ENCODE results near the gene MPZL2.
"Not testable (repeated sequence)": the region's sequence is repeated elsewhere in the genome, so short reads cannot be mapped to it uniquely, and the experiment has no call there.

Gene MPZL2

GRCh38 chr11:118263695-118264568 lies at the start of gene MPZL2:
MPZL2 (minus strand) TSS chr11:118264297; CDS start chr11:118264153, 144 bp downstream.
- peaks cover 14% of the 10 kb centered on the region for H3K4me1 Mint-ChIP-seq
- H3K4me3 Mint-ChIP-seq: peak within 1 kb of the TSS; percentile 76
- H3K36me3 Mint-ChIP-seq: no peaks in the 10 kb centered on the region

GRCh38 chr11:118313242-118313641 lies 49.1 kb upstream of the MPZL2 start:
- ATAC-seq: no peak
- Mint-ChIP-seq H3K9me3 (no peaks in the 10 kb centered on the region), H3K27ac (no peak overlapping the region), H3K4me1 (peaks cover 37% of the 10 kb centered on the region), H3K4me3 (no peak overlapping the region), H3K36me3 (no peaks in the 10 kb centered on the region), H3K27me3 (no peaks in the 10 kb centered on the region)

More at GRCh38 chr11:118263695-118264568, at the start of gene MPZL2:
- ATAC-seq: peak; percentile 54
- Mint-ChIP-seq H3K9me3 (no peaks in the 10 kb centered on the region), H3K27ac (peak within 1 kb of the TSS; percentile 28), H3K27me3 (peaks cover 51% of the 10 kb centered on the region)

DNA sequence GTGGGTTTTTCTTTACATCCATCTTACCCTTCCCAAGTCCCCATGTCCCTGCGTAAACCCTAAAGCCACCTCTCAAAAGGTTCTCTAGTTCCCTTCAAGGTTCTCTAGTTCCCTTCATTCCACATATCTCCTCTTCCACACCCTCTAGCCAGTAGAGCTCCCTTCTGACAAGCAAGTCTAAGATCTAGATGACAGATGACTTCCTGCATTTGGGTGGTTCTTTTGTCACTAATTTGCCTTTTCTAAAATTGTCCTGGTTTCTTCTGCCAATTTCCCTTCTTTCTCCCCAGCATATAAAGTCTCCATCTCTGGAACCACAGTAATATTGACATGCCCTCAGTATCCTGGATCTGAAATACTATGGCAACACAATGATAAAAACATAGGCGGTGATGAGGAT lies 48.2 kb upstream of the MPZL2 start:
- no peaks in the 10 kb centered on the region for H3K9me3 Mint-ChIP-seq
- H3K27me3 Mint-ChIP-seq: no peaks in the 10 kb centered on the region
- peaks cover 35% of the 10 kb centered on the region for H3K4me1 Mint-ChIP-seq
- no peaks in the 10 kb centered on the region for H3K36me3 Mint-ChIP-seq
- no peak overlapping the region for H3K4me3 Mint-ChIP-seq
- H3K27ac Mint-ChIP-seq: peak overlapping the region; percentile 4
- ATAC-seq: no peak

DNA sequence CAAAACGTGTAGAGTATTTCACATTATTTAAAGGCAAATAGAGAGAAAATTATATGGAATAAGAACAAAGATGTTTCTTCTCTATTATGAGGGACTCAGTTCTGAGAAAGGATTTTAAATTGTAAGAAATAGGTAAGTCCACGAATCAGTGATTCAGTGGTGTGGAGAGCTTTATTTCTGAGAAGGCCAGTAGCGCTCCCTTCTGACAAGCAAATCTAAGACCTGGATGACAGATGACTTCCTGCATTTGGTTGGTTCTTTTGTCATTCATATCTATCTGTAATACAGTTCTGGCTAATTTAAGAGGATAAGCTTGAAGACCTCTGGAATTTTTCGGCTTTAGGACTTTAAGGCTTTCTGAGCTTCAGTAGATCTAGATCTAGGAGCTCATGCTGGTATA lies 47.4 kb upstream of the MPZL2 start:
- H3K9me3 Mint-ChIP-seq: no peaks in the 10 kb centered on the region
- no peak for ATAC-seq

DNA sequence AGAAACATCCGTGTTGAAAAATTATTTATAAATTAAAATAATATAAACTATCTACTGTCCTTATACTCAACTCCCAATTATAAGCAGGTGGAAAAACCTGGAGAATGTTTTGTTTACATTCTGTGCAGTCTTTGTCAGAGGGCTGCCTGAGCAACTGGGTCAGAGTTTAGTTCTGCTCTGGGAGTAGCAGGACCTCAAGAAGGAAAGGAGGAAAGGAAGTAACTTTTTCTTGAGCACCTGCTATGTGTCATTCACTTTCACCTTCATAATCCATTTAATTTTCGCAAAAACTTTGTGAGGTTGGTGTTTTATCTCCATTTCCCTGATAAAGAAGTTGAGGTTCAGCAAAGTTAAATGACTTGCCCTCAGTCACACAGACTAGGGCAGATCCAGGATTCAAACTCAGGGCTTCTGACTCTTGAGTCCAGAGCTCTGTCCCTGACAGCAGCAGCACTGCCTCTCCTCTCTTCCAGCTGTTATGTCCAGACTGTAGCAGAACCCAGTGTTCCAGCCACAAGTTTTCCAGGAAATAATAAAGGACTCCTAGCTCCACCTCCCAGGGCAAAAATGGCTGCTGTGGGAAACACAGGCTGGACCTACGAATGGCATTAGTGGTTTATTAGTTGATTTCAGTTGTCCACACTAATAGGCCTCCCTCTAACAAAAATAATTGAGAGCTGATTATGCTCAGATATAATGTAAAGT lies 46.8 kb upstream of the MPZL2 start:
- no peaks in the 10 kb centered on the region for H3K9me3 Mint-ChIP-seq
- peaks cover 21% of the 10 kb centered on the region for H3K4me1 Mint-ChIP-seq
- H3K36me3 Mint-ChIP-seq: no peaks in the 10 kb centered on the region
- no peak overlapping the region for H3K27ac Mint-ChIP-seq
- H3K27me3 Mint-ChIP-seq: no peaks in the 10 kb centered on the region
- no peak overlapping the region for H3K4me3 Mint-ChIP-seq
- no peak for ATAC-seq

More for the DNA sequence above, 47.4 kb upstream of the MPZL2 start:
- Mint-ChIP-seq H3K27me3 (no peaks in the 10 kb centered on the region), H3K4me1 (peaks cover 27% of the 10 kb centered on the region), H3K36me3 (no peaks in the 10 kb centered on the region), H3K4me3 (no peak overlapping the region), H3K27ac (no peak overlapping the region)

DNA sequence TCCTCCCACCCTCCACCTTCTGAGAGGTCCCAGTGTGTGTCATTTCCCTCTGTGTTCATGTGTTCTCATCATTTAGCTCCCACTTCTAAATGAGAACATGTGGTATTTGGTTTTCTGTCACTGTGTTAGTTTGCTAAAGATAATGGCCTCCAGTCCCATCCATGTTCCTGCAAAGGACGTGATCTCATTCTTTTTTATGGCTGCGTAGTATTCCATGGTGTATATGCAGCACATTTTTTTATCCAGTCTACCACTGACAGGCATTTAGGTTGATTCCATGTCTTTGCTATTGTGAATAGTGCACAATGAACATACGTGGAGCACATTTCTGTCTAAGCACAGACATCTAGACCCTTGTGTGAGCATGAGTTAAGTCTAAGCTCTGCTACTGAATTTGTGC lies 46.2 kb upstream of the MPZL2 start:
- H3K4me3 Mint-ChIP-seq: no peak overlapping the region
- H3K9me3 Mint-ChIP-seq: no peaks in the 10 kb centered on the region
- ATAC-seq: no peak
- H3K27me3 Mint-ChIP-seq: no peaks in the 10 kb centered on the region
- H3K27ac Mint-ChIP-seq: no peak overlapping the region
- no peaks in the 10 kb centered on the region for H3K36me3 Mint-ChIP-seq
- H3K4me1 Mint-ChIP-seq: peaks cover 14% of the 10 kb centered on the region

DNA sequence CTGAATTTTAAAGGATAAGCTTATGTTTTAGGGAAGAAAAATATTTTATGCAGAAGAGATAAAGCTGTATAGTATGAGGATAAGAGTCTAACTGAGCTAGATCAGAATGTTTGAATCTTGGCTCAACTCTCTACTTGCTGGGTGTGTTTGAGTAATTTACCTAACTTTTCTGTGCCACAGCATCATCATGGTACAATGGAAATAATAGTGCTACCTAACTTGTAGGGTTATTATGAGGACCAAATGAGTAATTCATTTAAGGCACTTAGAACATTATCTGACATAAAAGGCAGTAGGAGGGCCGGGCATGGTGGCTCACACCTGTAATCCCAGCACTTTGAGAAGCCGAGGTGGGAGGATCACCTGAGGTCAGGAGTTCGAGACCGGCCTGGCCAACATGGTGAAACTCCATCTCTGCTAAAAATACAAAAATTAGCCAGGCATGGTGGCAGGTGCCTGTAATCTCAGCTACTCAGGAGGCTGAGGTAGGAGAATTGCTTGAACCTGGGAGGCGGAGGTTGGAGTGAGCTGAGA lies 45.0 kb upstream of the MPZL2 start:
- not testable (repeated sequence) for H3K36me3 Mint-ChIP-seq, ATAC-seq, H3K4me3 Mint-ChIP-seq, H3K27me3 Mint-ChIP-seq, H3K9me3 Mint-ChIP-seq, H3K27ac Mint-ChIP-seq
- peaks cover 20% of the 10 kb centered on the region for H3K4me1 Mint-ChIP-seq

- Mint-ChIP-seq H3K4me1 (peaks cover 8% of the 10 kb centered on the region), H3K9me3 (no peaks in the 10 kb centered on the region), H3K4me3 (no peak overlapping the region), H3K27ac (no peak overlapping the region), H3K36me3 (no peaks in the 10 kb centered on the region), H3K27me3 (peaks cover 20% of the 10 kb centered on the region)
- no peak for ATAC-seq
Observed at GRCh38 chr11:118306556-118306955, 42.5 kb upstream of the MPZL2 start.

DNA sequence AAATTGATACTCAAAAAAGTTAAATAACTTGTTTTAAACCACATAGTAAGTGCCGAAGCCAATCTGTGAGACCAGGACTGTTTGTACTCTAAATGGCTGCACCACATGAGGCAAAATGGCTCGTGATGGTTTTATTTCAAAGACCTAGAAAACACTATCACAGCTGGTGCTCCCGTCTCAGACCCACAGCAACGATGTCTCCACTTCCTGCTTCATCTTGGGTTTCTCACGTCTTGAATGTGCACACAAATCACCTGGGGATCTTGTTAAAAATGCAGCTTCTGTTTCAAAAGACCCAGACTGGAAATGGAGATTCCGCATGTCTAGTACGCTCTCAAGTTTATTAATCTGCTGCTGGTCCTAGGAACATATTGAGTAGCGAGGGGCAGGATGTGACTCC lies 41.6 kb upstream of the MPZL2 start:
- Mint-ChIP-seq H3K4me3 (no peak overlapping the region), H3K4me1 (peaks cover 8% of the 10 kb centered on the region), H3K9me3 (no peaks in the 10 kb centered on the region), H3K27me3 (peaks cover 20% of the 10 kb centered on the region), H3K36me3 (no peaks in the 10 kb centered on the region), H3K27ac (no peak overlapping the region)
- no peak for ATAC-seq

DNA sequence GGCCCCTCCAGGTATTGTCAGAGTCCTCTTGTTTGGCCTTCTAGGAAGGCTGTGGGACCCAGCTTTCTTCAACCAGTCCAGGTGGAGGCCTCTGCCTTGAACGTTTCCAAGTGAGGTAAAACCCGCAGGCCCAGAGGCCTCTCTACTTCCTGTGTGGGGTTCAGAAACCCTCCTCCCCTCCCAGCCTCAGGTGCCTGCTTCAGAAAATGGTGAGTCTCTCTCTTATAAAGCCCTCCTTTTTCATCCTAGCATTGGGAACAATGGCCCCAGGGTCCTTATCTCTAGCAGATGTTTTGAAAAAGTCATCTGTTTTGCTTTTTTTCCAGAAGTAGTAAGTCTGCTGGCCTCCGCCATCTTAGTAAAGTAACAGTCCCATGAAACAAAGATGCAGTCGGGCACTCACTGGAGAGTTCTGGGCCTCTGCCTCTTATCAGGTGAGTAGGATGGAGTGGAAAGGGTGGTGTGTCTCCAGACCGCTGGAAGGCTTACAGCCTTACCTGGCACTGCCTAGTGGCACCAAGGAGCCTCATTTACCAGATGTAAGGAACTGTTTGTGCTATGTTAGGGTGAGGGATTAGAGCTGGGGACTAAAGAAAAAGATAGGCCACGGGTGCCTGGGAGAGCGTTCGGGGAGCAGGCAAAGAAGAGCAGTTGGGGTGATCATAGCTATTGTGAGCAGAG lies 40.6 kb upstream of the MPZL2 start, which contains the start of gene CD3E:
CD3E (plus strand) TSS at position 163 of the 681 bp plus-strand sequence; CDS start at position 386, 223 bp downstream.
- no peak for ATAC-seq
- Mint-ChIP-seq H3K4me1 (peaks cover 8% of the 10 kb centered on the region), H3K36me3 (no peaks in the 10 kb centered on the region), H3K9me3 (no peaks in the 10 kb centered on the region), H3K27ac (no peak within 1 kb of the TSS), H3K27me3 (peaks cover 20% of the 10 kb centered on the region), H3K4me3 (no peak within 1 kb of the TSS)

DNA sequence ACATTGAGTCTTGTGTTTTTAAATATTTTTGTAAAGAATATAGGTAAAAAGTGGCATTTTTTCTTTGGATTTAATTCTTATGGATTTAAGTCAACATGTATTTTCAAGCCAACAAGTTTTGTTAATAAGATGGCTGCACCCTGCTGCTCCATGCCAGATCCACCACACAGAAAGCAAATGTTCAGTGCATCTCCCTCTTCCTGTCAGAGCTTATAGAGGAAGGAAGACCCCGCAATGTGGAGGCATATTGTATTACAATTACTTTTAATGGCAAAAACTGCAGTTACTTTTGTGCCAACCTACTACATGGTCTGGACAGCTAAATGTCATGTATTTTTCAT lies 40.1 kb upstream of the MPZL2 start:
- H3K4me3 Mint-ChIP-seq: no peak overlapping the region

DNA sequence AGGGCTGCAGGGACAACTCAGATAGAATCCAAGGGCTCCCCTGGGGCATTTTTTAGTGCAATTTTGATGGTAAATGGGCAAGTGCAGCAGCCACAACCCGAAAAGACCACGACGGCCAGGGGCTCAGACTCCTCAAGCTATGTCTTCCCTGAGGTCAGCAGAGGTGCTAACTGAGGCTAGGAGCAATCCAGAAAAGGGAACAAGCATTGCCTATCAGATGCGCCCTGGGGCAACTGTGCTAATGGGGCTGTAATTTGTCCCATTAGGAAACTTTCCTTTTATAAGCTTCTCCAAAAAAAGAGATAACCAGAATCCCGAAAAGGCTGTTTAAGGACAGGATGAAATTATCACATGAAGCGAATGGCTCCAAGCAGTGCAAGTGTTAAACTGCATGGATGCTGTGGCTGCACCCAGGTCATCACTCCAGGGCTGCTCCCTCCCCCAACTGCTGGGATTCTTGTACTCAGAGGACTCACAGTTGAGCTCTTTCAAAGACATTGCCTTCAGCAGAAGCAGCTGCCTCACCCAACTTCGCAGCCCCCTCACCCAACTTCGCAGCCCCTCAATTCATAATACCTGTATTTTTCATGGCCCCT lies 37.6 kb upstream of the MPZL2 start:
- Mint-ChIP-seq H3K36me3 (no peaks in the 10 kb centered on the region), H3K27ac (no peak overlapping the region), H3K4me3 (no peak overlapping the region), H3K4me1 (peaks cover 8% of the 10 kb centered on the region), H3K27me3 (peaks cover 20% of the 10 kb centered on the region), H3K9me3 (no peaks in the 10 kb centered on the region)
- ATAC-seq: no peak

More for the DNA sequence above, 40.1 kb upstream of the MPZL2 start:
- no peak for ATAC-seq
- no peak overlapping the region for H3K27ac Mint-ChIP-seq
- H3K4me1 Mint-ChIP-seq: peaks cover 8% of the 10 kb centered on the region
- peaks cover 20% of the 10 kb centered on the region for H3K27me3 Mint-ChIP-seq
- H3K36me3 Mint-ChIP-seq: no peaks in the 10 kb centered on the region
- H3K9me3 Mint-ChIP-seq: no peaks in the 10 kb centered on the region

DNA sequence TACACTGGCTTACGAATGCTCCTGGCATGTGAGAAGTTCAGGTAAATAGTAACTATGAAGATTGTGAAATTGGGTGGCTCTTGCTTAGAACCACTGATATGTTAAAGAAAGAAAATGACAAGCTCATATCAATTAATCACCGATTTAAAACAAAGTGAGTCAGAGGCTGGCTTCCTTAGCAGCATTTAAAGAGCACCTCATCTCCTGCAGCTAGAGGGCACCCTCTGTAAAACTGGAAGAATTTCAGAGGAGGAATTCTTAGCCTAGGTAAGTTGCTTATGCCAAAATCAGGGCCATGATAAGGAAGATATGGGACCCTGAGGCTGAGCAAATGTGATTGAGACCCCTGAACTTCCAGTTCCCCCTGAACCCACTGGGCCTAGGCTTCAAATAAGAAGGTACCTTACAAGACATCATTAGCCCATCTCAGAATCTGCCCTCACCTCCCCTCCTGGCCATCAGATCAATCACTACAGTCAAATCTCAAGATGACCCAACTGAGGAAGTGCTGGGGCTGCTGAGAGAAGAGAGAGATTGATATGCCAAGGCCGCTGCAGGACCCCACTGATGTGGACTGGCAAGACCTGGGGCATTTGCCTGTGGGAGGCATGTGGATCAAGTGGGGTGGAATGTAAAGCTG lies 31.8 kb upstream of the MPZL2 start:
- Mint-ChIP-seq H3K9me3 (no peaks in the 10 kb centered on the region), H3K4me3 (no peak overlapping the region), H3K27me3 (peaks cover 21% of the 10 kb centered on the region), H3K27ac (no peak overlapping the region), H3K4me1 (peaks cover 3% of the 10 kb centered on the region), H3K36me3 (no peaks in the 10 kb centered on the region)
- no peak for ATAC-seq

DNA sequence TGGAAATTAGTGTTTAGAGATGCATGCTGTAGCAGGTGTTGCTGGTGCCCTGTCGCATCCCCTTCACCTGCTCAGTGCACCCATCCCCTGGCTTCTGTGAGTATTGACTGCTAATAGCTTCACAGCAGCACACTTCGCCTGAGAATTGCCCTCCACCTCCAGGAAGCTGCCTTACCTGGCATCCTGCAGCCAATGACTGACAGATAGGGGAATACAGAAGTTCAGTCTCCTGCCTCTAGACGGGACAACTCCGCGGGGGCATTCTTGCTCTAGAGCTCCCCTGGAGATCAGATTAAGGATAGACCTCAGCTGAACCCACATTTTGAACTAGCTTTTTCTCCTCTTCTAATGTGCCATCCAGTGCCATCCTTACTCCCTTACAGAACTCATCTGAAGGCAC lies 31.1 kb upstream of the MPZL2 start:
- ATAC-seq: no peak
- H3K36me3 Mint-ChIP-seq: no peaks in the 10 kb centered on the region
- peaks cover 28% of the 10 kb centered on the region for H3K27me3 Mint-ChIP-seq
- no peak overlapping the region for H3K4me3 Mint-ChIP-seq
- peaks cover 8% of the 10 kb centered on the region for H3K4me1 Mint-ChIP-seq
- H3K27ac Mint-ChIP-seq: no peak overlapping the region
- no peaks in the 10 kb centered on the region for H3K9me3 Mint-ChIP-seq
